ENCODE data around the gene TIGD1. TPM values are rescaled to one million over a fixed set of nuclear protein-coding genes. Genes with fewer than 3 reads are reported as not detected.
"Not testable (repeated sequence)": the region's sequence is repeated elsewhere in the genome, so short reads cannot be mapped to it uniquely, and the experiment has no call there.

TIGD1 gene
- polyA plus RNA-seq, 1 donor from 2014 or later = 5.3 TPM

DNA sequence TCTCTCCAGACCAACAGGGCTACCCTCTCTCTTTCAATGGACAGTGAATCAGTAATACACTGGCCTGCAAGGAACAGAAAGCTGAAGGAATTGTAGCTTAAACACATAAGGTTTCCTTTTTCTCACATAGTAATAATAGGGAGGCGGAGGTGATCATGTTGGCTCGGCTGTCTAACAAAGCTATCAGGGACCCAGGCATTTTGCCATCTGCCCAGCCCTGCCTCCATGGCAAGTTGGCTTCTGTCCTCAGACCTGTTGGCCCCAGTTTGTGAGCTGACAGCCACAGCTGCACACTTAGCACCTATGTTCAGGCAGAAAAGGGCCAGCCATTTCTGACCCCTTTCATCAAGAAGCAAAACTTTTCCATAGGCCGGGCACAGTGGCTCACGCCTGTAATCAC is 12.9 kb downstream of the TIGD1 start:
- peaks cover 0 to 6% (median 3%) of the 10 kb centered on the region in 3 donors for H3K4me1 Mint-ChIP-seq
- no peak overlapping the region for H3K27ac Mint-ChIP-seq
- H3K9me3 Mint-ChIP-seq = peaks cover 0 to 5% (median 2%) of the 10 kb centered on the region in 3 donors
- H3K27me3 Mint-ChIP-seq = peaks cover 19% of the 10 kb centered on the region
- H3K36me3 Mint-ChIP-seq = no peaks in the 10 kb centered on the region
- no peak overlapping the region for H3K4me3 Mint-ChIP-seq

DNA sequence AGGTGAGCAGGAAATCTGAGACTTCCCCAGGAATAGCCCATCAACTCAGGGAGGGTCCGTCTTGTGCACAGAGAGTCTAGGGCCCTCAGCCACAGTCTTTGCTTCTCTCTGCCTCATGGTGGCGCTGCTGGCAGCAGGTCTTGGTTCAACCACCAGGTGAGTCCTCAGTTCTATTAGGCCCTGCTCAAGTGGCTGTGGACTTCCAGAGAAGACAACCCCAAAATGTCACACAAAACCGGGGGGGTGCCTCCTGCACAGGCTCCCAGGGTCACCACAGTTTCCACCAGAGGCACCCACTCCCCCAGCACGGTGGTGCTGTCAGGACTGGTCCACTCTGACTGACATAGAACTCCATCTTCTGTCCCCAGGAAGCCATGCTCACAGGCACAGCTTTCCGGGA is 13.3 kb downstream of the TIGD1 start:
- peaks cover 0 to 5% (median 2%) of the 10 kb centered on the region in 3 donors for H3K9me3 Mint-ChIP-seq

DNA sequence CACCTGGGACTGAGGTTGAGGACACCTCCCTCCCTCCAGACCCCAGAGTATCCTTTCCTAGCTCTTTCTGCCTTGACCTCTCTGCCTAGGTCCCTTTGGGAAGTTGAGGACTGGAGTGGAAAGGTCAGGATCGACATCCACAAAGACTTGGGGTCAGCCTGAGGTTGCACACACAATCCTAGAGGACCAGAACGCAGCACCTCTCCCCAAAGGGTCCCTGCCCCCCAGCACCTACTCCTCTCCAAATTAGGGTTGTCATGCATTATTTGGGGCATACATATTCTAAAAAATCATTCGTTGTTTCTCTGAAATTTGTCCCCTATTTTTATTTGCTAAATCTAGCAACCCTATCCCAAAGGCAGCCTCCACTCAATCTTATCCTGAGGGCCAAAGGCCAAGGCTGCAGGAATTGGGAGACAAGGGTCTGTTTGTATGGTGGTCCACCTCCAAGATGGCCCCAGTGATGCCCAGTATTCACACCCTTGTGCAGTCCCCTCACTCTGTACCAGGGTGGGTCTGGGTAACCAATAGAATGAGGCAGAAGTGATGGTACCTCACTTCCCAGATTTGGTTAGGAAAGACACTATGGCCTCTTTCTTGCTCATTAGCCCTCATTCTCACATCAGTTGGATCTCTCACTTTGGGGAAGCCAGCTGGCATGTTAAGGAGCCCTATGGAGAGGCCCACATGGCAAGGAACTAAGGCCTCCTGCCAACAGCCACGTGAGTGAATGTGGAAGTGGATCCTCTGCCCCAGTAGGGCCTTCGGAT is 14.4 kb downstream of the TIGD1 start:
- peaks cover 0 to 5% (median 2%) of the 10 kb centered on the region in 3 donors for H3K9me3 Mint-ChIP-seq
- no peaks in the 10 kb centered on the region for H3K36me3 Mint-ChIP-seq
- peaks cover 0 to 8% (median 3%) of the 10 kb centered on the region in 3 donors for H3K4me1 Mint-ChIP-seq

More for the DNA sequence above, 13.3 kb downstream of the TIGD1 start:
- peaks cover 0 to 8% (median 3%) of the 10 kb centered on the region in 3 donors for H3K4me1 Mint-ChIP-seq
- no peak overlapping the region for H3K4me3 Mint-ChIP-seq
- H3K27me3 Mint-ChIP-seq = peaks cover 19% of the 10 kb centered on the region
- no peaks in the 10 kb centered on the region for H3K36me3 Mint-ChIP-seq
- no peak overlapping the region for H3K27ac Mint-ChIP-seq

DNA sequence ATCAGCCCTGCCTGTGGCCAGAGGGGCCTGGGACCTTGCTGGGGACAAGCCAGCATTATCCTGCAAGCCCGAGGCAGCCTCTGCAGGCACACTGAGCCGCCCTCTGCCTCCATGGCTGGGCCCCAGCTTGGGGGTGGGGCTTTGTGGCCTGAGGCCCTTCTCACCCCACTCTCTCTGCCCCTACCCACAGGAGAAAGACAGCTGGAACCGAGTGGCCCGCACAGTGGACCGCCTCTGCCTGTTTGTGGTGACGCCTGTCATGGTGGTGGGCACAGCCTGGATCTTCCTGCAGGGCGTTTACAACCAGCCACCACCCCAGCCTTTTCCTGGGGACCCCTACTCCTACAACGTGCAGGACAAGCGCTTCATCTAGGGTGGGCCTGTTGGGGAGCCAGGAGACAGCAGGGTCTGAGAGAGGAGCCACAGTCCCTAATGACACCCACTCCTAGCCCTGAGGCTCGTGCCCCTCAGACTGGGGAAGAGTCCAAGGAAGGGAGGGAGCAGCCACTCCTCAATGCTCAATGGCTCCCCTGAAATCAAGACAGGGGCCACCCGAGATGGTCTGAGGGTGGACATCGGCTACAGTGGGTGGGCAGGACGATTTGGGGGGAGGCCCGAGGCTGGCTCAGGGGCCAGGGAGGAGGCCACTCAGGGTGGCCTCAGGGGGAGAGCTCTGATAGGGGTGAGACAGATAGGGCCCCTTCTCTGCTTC is 15.3 kb downstream of the TIGD1 start:
- no peak overlapping the region for H3K4me3 Mint-ChIP-seq
- H3K27ac Mint-ChIP-seq = no peak overlapping the region
- H3K36me3 Mint-ChIP-seq = no peaks in the 10 kb centered on the region
- peaks cover 0 to 5% (median 2%) of the 10 kb centered on the region in 3 donors for H3K9me3 Mint-ChIP-seq
- peaks cover 22% of the 10 kb centered on the region for H3K27me3 Mint-ChIP-seq
- peaks cover 0 to 8% (median 3%) of the 10 kb centered on the region in 3 donors for H3K4me1 Mint-ChIP-seq

More for the DNA sequence above, 14.4 kb downstream of the TIGD1 start:
- Mint-ChIP-seq H3K27me3 (peaks cover 22% of the 10 kb centered on the region), H3K27ac (no peak overlapping the region), H3K4me3 (no peak overlapping the region)

DNA sequence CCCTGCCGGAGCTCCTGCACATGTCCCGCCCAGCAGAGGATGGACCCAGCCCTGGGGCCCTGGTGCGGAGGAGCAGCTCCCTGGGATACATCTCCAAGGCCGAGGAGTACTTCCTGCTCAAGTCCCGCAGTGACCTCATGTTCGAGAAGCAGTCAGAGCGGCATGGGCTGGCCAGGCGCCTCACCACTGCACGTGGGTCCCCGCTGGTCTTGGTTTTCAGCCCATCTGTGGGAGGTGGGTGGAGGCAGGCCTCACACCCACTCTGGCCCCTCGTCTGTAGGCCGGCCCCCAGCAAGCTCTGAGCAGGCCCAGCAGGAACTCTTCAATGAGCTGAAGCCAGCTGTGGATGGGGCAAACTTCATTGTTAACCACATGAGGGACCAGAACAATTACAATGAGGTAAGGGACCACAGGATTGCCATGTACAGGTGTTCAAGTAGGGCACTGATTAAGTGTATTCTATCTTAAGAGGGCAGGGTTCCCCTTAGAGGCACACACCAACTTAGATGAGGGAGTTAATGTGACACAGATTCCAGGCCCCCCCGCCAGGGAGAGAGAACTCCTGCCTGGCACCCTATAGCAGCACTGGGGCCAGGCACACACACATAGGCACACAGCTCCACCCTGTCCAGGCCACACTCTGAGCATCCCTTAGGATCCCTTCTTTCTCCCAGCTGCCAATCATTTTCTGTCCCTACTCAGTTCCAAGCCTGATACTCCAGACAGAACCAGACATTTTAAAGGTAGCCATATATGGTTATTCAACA is 16.2 kb downstream of the TIGD1 start:
- Mint-ChIP-seq H3K36me3 (no peaks in the 10 kb centered on the region), H3K9me3 (peaks cover 0 to 5% (median 2%) of the 10 kb centered on the region in 3 donors), H3K4me1 (peaks cover 0 to 8% (median 3%) of the 10 kb centered on the region in 3 donors), H3K27me3 (peaks cover 22% of the 10 kb centered on the region), H3K4me3 (no peak overlapping the region), H3K27ac (peak overlapping the region in 1 of 3 donors; percentile 19)

DNA sequence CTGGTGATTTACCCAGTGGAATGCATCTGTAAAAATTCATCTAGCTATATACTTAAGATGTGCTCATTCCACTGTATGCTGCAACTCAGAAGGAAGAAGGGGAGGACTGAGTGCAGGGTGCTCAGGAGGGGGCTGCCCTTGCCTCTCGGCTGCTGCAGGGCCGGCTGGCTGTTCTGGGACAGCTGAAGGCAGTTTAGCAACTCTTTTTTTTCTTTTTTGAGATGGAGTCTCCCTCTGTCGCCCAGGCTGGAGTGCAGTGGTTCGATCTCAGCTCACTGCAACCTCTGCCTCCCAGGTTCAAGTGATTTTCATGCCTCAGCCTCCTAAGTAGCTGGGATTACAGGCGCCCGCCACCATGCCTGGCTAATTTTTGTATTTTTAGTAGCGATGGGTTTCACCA is 17.5 kb downstream of the TIGD1 start:
- not testable (repeated sequence) for H3K4me3 Mint-ChIP-seq, H3K27ac Mint-ChIP-seq, H3K4me1 Mint-ChIP-seq, H3K9me3 Mint-ChIP-seq, H3K36me3 Mint-ChIP-seq
- H3K27me3 Mint-ChIP-seq = peaks cover 22% of the 10 kb centered on the region

DNA sequence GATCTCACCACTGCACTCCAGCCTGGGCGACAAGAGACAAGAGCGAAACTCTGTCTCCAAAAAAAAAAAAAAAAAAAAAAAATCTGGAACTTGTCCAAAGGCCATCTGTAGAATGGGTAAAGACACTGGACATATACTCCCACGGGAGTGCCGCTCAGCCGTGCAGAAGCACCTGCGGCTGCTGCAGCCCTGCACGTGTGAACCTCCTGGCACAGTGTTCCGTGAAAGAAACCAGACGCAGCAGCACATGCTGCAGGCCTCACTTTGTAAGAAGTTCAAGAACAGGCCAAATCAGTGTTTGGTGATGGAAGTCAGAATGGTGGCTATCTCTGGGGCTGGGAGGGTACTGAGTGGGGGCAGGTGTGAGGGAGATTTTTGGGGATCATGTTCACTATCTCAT is 17.9 kb downstream of the TIGD1 start:
- Mint-ChIP-seq H3K4me3 (no peak overlapping the region), H3K4me1 (peaks cover 0 to 4% (median 2%) of the 10 kb centered on the region in 3 donors), H3K9me3 (peaks cover 0 to 5% (median 2%) of the 10 kb centered on the region in 3 donors), H3K27me3 (peaks cover 22% of the 10 kb centered on the region), H3K27ac (no peak overlapping the region), H3K36me3 (no peaks in the 10 kb centered on the region)

DNA sequence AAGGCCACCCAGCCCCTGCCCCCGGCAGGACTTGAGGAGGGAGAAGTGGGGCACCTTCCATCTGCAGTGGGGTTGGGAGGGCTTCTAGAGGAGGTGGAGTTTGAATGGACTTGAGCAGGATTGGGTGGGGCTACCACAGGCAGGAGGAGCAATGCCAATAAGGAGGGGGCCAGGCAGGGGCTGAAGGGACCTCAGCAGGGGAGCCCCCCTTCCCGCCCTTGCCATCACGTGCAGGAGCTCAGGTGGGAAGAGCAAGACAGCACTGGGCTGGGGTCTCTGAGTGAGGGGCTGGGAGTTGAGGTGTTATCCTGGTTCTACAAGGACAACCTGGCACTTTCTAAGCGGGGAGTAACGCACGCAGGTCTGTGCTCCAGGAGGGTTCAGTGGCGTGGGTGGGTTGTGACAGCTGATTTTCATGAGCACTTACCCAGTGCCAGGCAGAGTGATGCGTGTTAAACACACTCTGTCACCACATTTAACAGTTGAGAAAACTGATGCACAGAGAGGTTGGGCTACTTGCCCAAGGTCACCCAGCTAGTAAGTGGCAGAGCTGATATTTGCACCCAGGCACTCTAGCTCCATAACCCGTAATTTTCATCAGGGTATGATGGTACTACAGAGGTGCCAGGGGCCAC is 19.6 kb downstream of the TIGD1 start:
- Mint-ChIP-seq H3K27ac (no peak overlapping the region), H3K4me3 (peak overlapping the region in 1 of 4 donors; percentile 63), H3K9me3 (no peaks in the 10 kb centered on the region), H3K27me3 (peaks cover 17% of the 10 kb centered on the region), H3K36me3 (no peaks in the 10 kb centered on the region), H3K4me1 (peaks cover 0 to 4% (median 2%) of the 10 kb centered on the region in 3 donors)

DNA sequence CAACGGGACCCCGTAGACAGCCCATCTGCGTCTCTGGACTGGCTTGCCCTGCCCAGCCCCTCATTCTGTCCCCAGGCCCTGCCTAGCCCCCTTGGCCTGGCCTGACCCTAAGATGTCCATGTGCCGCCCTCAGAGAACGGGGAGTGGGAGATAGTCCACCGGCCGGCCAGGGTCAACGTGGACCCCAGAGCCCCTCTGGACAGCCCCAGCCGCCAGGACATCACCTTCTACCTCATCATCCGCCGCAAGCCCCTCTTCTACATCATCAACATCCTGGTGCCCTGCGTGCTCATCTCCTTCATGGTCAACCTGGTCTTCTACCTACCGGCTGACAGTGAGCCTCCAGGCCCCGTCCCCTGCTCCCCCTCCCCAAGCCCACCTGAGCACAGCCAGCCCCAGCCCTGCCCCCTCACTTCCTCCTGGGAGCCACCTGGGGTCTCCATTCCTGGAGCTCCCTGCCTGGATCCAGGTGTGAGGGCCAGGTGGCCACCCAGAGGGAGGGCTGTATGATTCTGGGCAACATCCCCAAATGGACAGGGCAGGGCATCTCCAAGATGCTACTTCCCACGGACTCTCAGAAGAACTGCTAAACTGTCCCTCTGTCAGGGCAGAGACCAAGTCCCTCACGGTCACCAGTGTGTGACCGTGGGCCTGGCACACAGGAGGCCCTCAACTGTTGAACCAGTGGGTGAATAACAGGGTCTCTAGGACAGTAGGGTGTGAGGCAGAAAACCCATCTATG is 20.4 kb downstream of the TIGD1 start:
- Mint-ChIP-seq H3K36me3 (no peaks in the 10 kb centered on the region), H3K4me3 (peak overlapping the region in 1 of 4 donors; percentile 63), H3K27ac (no peak overlapping the region), H3K4me1 (peaks cover 0 to 4% (median 2%) of the 10 kb centered on the region in 3 donors), H3K9me3 (no peaks in the 10 kb centered on the region), H3K27me3 (peaks cover 15% of the 10 kb centered on the region)

DNA sequence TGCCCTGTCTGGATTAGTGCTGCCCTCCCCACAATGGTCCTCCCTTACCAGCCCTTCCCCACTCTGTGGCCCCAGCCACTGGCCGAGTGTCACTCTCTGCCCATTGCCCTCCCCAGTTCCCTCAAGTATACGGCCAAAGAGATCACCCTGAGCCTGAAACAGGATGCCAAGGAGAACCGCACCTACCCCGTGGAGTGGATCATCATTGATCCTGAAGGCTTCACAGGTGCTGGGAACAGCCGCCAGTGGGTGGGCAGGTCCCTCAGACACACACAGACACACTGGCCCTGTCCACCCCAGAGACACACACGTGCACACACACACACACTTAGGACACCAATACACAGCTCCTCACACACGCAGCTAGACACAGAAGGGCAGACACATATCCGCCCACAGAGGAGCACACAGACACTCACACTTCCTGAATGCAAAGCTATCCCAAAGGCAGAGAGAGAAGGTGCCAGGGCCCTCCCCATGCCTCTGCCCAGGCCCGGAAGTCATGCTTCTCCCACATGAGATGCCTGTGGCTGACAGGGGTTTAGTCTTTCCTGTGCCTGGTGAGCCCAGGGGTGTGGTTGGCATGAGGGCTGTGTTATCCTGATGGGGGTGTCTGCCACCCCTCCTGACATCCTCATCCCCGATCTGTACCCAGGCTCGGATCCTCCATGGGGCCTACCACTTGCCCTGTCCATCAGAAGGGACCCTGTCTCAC is 21.5 kb downstream of the TIGD1 start:
- H3K27ac Mint-ChIP-seq = peak overlapping the region in 1 of 3 donors; percentile 73
- no peaks in the 10 kb centered on the region for H3K36me3 Mint-ChIP-seq
- peaks cover 0 to 6% (median 2%) of the 10 kb centered on the region in 3 donors for H3K4me1 Mint-ChIP-seq
- H3K27me3 Mint-ChIP-seq = peaks cover 22% of the 10 kb centered on the region
- H3K9me3 Mint-ChIP-seq = peaks cover 0 to 2% (median 0%) of the 10 kb centered on the region in 3 donors
- H3K4me3 Mint-ChIP-seq = no peak overlapping the region

DNA sequence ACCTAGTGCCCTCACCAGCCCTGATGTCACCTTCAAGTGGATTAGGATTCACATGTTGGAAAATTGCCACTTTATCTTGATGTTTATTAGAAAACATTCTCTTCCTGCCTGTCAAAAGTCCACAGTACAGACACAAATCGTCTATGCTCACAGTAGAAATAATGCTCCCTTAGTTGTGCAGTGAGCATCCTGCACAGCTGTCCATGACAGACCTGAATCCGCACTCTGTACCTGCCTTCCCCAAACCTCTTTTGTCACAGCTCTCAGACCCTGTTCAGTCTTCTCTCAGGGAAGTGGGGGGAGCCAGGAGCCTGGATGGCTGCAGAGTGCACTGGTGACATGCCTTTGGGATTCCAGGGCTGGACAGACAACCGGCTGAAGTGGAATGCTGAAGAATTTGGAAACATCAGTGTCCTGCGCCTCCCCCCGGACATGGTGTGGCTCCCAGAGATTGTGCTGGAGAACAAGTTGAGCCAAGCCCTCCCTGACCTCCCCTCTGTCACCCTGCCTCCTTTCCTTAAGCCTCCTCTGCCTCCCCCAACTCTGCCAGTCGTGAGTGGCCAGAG is 22.4 kb downstream of the TIGD1 start:
- peaks cover 0 to 2% (median 0%) of the 10 kb centered on the region in 3 donors for H3K9me3 Mint-ChIP-seq
- no peak overlapping the region for H3K4me3 Mint-ChIP-seq
- H3K27me3 Mint-ChIP-seq = peaks cover 27% of the 10 kb centered on the region
- peaks cover 0 to 9% (median 2%) of the 10 kb centered on the region in 3 donors for H3K4me1 Mint-ChIP-seq
- H3K27ac Mint-ChIP-seq = no peak overlapping the region
- no peaks in the 10 kb centered on the region for H3K36me3 Mint-ChIP-seq

DNA sequence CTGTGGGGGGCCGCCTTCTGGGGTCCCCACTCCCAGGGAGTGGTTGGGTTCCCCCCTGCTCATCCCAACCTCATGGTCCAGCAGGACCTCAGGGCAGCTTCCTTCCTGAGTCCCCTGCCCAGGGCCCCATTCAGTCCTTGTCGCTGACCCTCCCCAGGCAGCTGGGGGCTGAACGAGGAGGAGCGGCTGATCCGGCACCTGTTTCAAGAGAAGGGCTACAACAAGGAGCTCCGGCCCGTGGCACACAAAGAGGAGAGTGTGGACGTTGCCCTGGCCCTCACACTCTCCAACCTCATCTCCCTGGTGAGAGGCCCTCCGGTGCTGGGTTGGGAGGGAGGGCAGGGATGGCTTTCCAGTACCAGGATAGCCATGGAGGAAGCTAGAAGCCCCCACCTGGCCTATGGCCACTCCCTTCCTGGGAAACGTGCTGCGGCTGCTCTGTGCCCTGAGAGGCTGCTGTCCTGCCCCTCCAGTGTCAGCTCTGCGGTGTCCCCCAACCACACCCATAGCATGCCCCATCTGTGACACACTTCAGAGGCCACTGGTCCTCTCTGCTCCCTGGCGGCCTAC is 23.9 kb downstream of the TIGD1 start:
- no peaks in the 10 kb centered on the region for H3K36me3 Mint-ChIP-seq
- no peak overlapping the region for H3K27ac Mint-ChIP-seq
- peaks cover 0 to 6% (median 3%) of the 10 kb centered on the region in 3 donors for H3K4me1 Mint-ChIP-seq
- H3K27me3 Mint-ChIP-seq = peaks cover 30% of the 10 kb centered on the region
- peaks cover 0 to 2% (median 0%) of the 10 kb centered on the region in 3 donors for H3K9me3 Mint-ChIP-seq
- no peak overlapping the region for H3K4me3 Mint-ChIP-seq

Data from IgD-negative memory B cell (primary cell).